GM21825 (cell line): ENCODE data around the gene C1orf105.
"Not testable (repeated sequence)": the region's sequence is repeated elsewhere in the genome, so short reads cannot be mapped to it uniquely, and the experiment has no call there.

Experiments
- ATAC-seq: cut with Tn5 transposase; IDR thresholded peaks from one replicate; pipeline ENCODE4 v1.9.1; 2021; ENCODE audit warnings: mild to moderate bottlenecking, moderate library complexity; ENCODE audit not compliant: unreplicated experiment

The C1orf105 gene

DNA sequence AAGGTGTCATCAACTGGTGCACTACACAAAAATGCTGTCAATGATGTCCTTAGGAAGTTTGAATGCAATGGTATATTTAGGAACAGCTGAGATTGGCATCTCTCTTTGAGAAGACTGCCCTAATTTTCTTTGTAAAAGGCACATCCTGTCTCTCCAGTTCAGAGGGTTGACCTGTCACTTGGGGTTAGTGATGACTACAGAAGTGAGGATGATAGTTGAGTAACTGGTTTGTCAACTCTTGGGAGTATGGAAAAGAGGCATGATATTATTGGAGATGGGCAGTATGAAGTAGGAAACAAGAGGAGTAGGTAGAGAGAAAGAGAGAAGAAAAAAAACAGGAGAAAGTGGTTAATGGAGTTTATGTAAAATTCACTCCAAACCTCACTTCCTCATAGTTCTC is 63.8 kb downstream of the C1orf105 start:
- no peak for ATAC-seq

DNA sequence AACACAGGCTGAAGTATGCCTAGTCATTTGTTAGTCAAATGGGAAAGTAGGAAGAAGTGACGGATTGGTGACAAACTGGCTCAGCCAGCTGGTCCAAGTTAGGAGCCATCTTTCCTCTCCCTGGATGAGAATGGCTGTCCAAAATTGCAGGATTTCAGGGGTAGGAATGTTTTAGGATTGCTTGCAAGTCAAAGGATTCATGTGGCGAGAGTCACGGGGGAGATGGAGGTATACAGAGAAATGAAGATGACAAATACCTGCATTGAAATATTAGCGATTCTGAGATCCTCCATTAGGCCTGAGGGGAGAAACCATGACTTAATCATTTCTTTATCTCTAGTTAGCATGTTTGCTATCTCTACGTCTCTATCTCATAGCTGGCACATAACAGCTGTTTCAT is 65.1 kb downstream of the C1orf105 start:
- ATAC-seq, result no peak

DNA sequence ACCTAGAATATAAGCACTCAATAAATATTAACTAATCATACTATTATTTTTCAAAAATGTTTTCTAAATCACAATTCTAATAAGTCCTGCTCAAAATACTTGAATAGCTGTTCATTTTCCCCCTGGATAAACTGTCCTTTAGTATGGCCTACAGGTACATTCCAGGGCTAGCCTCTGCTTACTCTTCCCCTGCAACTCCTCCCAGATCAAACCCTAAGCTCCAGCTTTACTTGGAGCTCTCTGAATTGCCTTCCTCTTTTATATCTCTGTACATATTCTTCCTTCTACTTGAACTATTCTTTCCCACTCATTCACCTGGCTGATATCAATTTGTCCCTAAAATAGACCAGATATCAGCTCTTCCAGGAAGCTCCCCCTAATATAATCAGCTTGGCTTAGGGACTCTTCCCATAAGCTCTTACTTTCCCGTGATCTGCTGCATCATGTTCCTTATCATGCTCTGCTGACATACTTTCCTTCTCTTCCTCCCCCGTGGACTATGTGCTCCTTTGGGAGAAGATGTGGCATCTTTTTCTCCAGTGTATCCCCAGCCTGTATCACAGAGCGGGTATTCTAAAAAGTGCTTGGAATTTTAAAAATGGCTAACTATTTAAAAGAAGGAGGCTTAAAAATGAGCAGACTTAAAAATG is 66.4 kb downstream of the C1orf105 start:
- ATAC-seq, result no peak

DNA sequence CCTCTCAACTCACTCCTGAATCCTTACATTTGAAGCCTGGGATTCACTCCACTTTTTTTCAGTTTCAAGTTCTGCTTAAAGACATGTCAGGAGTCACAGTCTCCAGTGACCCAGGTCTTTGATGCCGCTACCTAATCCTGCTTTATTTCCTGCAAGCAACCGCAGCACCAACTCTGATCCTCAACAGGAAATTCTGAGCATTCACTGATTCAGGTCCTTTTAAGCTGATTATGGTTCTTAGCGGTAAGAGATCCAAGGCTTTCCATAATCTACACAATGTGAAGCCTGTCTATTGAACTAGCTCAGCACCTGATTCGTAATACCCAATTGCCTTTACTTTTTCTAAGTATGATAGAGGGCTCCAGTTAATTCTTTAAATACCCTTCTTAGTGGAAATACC is 67.1 kb downstream of the C1orf105 start:
- no peak for ATAC-seq

GRCh38 chr1:172488393-172488792 is 67.9 kb downstream of the C1orf105 start:
- ATAC-seq, result no peak

GRCh38 chr1:172489847-172490246 is 69.4 kb downstream of the C1orf105 start:
- ATAC-seq, result no peak

DNA sequence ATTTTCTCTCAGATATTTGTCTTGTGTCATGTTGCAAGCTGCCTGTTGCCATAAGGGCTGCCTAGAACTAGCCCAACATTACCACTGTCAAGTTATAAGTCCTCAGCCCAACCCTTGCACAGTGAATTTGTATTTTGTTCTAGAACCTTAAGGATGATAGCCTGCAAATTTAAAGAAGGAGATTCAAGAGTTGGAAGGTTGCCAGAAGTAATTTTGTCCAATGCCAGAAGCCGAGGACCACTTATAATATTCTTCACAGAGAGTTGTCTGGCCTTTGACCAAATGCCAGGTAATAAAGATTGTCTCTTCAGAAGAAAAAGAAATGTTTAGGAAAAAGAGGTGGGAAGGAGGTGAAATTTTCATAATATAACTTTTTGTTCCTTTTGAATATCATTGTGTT is 71.9 kb downstream of the C1orf105 start:
- no peak for ATAC-seq

DNA sequence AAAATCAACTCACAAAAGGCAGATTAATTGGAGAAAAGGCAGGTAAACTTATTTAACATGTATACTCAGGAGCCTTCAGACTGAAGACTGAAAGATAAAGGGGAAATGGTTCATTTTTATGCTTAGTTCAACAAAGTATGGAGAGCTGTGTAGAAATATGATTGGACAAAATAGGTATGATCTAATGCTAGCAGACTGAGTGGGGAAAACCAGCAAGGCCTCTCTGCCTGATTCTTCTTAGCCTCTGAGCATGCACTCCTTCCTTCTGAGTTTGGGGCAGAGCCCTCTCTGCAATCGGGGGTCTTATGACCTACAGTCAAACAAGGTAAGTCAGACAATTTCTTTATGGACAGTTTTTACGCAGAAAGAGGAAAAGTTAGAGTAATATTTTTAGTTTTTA is 73.7 kb downstream of the C1orf105 start:
- no peak for ATAC-seq

GRCh38 chr1:172496127-172496526 is 75.6 kb downstream of the C1orf105 start:
- not testable (repeated sequence) for ATAC-seq

GRCh38 chr1:172496678-172497077 is 76.2 kb downstream of the C1orf105 start:
- ATAC-seq, result no peak

- ATAC-seq, result no peak
These were observed 76.7 kb downstream of the C1orf105 start for GRCh38 chr1:172497230-172497629.

DNA sequence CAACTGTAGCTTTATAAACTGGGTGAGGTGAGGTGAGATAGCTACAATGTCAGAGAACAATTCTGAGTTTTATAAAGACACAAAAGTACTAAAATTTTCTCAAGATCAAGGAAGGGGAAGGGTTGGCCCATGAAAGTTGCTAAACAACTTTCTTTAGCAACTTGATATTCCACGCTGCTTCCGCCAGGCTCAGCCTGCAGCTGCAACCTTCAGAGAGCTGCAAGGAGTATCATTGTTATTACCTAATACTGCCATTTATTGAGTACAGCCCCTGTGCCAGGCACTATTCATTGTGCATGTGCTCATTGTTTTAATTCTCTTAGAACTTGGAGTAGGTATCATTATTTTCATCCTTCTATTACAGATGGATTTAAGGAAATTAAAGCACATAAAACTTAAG is 78.4 kb downstream of the C1orf105 start:
- ATAC-seq, result no peak

DNA sequence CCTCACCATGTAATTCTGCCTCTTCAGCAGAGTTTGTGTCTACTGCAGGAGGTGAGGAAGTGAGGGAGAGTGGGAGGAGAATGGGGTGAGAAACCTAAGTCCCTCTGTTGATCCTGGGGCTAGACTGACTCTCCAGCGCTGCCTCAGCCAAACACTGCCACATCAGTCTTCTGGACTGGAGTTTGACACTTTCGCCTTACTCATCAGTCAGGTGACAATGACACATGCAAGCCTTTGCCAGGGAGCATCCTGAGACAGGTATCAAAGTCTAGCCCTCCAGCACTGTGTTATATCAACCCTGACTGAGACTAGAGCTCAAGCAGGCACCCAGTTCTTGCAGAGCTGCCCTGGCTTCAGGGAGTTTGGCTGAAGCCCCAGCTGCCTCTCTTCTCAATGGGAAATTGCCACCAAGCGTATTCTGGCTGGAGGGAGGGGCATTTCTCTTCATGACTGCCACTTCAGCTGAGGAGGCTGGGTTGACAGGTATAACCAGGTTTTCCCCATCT is 79.2 kb downstream of the C1orf105 start:
- no peak for ATAC-seq

GRCh38 chr1:172500207-172500606 is 79.7 kb downstream of the C1orf105 start:
- ATAC-seq, result no peak

DNA sequence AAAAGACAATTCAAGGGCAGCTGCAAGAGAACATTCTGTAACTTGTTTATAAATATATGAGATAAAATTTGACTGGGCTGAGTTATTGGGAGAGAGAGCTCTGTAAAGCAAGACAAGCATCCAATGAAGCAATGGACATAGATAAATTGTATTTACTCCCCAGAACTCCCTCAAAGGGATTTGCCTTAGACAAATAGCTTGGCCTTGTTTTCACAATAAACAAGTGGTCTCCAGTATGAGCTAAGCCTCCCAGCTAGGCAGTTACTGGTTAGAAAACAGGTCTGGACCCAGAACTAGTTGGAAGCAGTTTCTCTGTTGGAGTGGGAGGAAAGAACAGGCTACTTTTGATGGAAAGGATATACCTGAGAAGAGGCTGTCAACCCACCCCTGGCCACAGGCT is 87.3 kb downstream of the C1orf105 start:
- ATAC-seq, result no peak

- no peak for ATAC-seq
These were observed 90.0 kb downstream of the C1orf105 start for GRCh38 chr1:172510479-172510878.

DNA sequence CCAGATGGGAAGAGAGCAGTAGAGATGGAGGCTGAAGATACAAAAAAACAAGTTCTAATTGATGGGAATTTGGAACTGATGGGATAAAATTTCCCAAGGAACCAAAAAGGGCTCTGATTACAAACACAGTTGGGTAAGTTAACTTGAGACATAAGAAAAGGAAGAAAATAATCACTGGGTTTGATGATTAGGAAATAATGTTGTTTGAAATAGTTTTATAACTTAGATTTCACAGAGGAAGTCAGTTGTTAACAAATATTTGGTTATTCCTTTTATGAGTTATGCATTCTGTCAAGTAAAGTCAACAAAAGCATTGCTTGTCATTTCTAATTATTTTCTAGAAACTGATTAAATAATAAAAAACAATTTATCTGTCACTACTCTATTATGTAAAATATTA is 92.1 kb downstream of the C1orf105 start:
- no peak for ATAC-seq

DNA sequence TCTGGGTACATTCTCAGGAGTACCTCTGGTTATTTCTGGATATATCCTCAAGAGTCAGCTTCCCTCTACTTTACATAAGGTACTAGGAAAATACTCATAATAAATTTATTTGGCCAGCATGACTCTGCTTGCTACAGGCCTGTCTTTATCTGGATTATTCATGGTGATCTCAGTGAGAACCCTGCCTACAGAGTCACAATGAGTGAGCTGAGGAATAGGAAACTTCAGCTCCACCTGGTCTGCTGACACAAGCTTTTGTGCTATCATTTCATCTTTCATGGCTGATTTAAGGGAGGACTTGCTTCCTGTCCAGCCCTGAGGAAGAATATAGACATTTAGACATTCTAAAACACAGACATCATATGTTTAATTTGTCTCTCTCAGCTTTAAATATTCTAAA is 93.0 kb downstream of the C1orf105 start:
- no peak for ATAC-seq

DNA sequence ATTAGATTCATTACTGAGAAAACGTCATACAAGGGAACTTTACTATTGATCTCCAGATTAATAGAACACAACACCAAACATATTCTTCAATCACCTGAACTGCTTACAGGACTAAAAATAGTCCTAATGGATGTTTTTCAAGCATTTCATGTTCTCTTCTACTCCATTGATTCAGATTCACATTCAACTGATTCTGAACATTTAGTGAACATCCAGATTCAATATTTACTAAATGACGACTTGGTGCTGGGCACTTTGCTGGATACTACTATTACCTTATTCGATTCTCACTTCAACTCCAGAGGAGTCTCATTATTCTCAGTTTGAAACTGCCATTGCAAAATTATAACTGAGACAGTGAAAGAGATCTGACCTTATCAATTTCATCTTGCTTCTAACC is 93.6 kb downstream of the C1orf105 start:
- no peak for ATAC-seq

GRCh38 chr1:172515436-172515835 is 95.0 kb downstream of the C1orf105 start:
- ATAC-seq, result no peak

- ATAC-seq, result no peak
These were observed 95.4 kb downstream of the C1orf105 start for GRCh38 chr1:172515927-172516326.

DNA sequence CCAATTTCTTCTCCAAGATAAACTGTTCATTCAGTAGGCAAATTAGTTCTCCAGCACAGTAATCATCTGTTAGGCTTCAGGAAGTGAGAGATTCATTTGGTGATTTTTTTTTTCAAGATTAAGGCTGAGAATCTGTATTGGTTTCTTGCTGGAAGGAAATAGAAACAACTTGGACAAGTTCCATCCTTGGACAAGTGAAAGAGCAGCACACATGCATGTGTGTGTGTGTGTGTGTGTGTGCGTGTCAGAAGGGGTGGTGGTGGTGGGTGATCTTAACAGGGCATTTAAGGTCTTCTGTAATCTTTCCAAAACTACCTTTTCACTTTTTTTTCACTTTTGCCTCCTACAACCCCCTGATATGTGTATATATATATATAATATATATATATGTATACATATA is 96.6 kb downstream of the C1orf105 start:
- no peak for ATAC-seq

DNA sequence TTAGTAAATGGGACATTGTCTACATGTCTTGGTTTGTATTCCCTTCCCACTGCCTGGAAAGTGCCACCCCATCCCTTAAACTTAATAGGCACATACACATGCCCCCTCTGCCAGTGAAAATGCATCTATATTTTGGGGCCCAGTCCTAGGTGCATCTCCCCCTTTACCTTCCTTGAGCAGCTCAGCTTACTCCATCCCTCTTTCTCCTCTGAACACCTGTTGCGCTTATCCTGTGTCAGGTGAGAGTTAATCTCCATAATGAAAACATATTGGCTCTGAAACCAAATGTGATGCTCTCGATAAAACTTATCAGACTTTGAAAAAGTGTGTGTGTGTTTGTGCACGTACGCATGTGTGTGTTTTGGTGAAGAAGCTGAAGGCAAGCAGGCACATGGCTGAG is 97.1 kb downstream of the C1orf105 start:
- ATAC-seq, result no peak
